ENCODE results near the gene SLX9. TPM values are rescaled to one million over a fixed set of nuclear protein-coding genes. Genes with fewer than 3 reads are reported as not detected.

The SLX9 gene
- total RNA-seq, 6 experiments from 2014 or later = 15.0 to 27.9 (median 17.1) TPM

GRCh38 chr21:44996501-44996921, 56.7 kb downstream of the SLX9 start:
- H3K27me3 ChIP-seq = no peaks in the 10 kb centered on the region
- H3K4me3 ChIP-seq = no peak overlapping the region
- WGBS (ENCODE audit: insufficient coverage, low coverage, low lambda C conversion rate, missing lambda C conversion rate) = 67% methylated on average over 1 of the region's 6 CpGs
- no peaks in the 10 kb centered on the region for H3K4me1 ChIP-seq
- TF ChIP-seq POLR2A (IDR thresholded peaks at IDR 0.05) (no peak), CTCF (IDR thresholded peaks at IDR 0.05) (no peak)
- H3K36me3 ChIP-seq = no peaks in the 10 kb centered on the region
- ATAC-seq = peak in 2 of 4 donors; percentile 31 to 40
- H3K9me3 ChIP-seq = no peaks in the 10 kb centered on the region
- intact Hi-C loops (cut with DNase I) = no loop called here
- no peak overlapping the region for H3K27ac ChIP-seq
- peak in 1 of 3 donors; percentile 57 for DNase-seq

DNA sequence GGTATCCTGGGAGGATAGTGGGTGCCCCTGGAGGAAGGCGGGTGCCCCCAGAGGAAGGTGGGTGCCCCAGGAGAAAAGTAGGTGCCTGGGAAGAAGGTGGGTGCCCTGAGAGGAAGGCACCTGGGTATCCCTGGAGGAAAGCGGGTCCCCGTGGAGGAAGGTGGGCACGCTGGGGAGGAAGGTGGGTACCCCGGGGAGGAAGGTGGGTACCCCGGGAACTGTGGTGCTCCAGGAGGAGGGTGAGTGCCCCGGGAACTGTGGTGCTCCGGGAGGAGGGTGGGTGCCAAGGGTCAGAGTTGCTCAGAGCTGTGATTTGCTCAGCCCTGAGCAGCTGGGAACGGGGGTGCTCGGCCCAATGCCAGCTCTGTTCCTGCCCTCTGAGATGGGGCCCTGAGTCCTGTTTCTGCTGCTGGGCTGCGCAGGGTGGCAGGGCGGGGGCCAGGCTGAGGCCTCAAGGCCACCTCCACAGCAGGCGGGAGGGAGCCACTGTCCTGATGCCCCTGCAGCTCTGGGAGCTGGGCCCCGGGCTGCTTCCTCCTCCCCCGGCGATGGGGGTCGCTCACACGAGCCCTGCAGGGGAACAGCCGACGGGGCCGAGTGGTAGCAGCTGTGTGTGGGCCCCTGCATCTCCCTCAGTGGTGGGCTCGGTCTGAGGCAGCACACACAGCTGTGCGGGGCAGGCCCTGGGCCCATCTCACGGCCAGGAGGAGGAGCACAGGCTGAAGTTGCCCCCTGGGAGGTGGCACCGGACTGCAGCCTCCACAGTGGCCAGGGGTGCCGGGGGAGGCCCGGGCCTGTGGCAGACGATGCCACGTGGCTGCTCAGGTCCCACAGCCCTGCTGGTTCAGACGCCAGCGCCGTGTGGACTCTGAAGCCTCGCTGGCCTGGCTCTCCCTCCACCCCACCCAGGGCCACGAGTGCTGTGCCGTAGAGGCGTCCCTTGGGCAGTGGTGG, 57.4 kb downstream of the SLX9 start:
- intact Hi-C loops (cut with DNase I) = no loop called here
- Histone ChIP-seq H3K36me3 (no peaks in the 10 kb centered on the region), H3K27ac (no peak overlapping the region), H3K4me3 (no peak overlapping the region), H3K9me3 (no peaks in the 10 kb centered on the region), H3K27me3 (no peaks in the 10 kb centered on the region), H3K4me1 (no peaks in the 10 kb centered on the region)
- no peak for ATAC-seq
- TF ChIP-seq POLR2A (IDR thresholded peaks at IDR 0.05) (no peak), CTCF (IDR thresholded peaks at IDR 0.05) (no peak)
- WGBS (ENCODE audit: insufficient coverage, low coverage, low lambda C conversion rate, missing lambda C conversion rate) = 66% methylated on average over 5 of the region's 36 CpGs
- peak in 1 of 3 donors; percentile 50 for DNase-seq

DNA sequence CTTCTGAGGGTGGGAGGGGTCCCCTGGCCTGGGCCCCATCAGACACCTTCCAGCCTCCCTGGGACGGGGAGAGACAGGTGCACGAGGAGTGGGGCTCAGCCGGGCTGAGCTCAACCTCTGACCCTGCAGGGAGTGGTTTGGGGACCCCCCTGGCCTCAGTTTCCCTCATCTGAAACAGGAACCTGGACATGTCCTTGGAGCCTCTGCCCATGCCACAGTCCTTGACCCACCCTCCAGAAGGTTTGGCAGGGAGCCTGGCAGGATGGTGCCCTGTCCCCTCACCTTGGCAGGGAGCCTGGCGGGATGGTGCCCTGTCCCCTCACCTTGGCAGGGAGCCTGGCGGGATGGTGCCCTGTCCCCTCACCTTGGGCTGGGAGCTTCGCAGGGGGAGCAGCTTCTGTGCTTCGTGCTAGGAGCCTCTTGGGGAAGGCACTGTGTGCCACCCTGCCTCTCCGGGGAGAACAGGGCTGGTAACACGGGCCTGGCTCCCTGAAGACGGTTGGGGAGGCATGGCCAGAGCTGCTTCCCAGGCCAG, 58.3 kb downstream of the SLX9 start:
- intact Hi-C loops (cut with DNase I) = no loop called here
- no peaks in the 10 kb centered on the region for H3K36me3 ChIP-seq
- no peak overlapping the region for H3K27ac ChIP-seq
- ATAC-seq = no peak
- no peaks in the 10 kb centered on the region for H3K4me1 ChIP-seq
- H3K4me3 ChIP-seq = no peak overlapping the region
- TF ChIP-seq POLR2A (IDR thresholded peaks at IDR 0.05) = no peak
- no peak for TF ChIP-seq CTCF (IDR thresholded peaks at IDR 0.05)
- peak in 2 of 3 donors; percentile 13 to 17 for DNase-seq
- H3K9me3 ChIP-seq = no peaks in the 10 kb centered on the region
- no peaks in the 10 kb centered on the region for H3K27me3 ChIP-seq
- no CpG with 5 or more reads among the region's 10 CpGs for WGBS (ENCODE audit: insufficient coverage, low coverage, low lambda C conversion rate, missing lambda C conversion rate)

DNA sequence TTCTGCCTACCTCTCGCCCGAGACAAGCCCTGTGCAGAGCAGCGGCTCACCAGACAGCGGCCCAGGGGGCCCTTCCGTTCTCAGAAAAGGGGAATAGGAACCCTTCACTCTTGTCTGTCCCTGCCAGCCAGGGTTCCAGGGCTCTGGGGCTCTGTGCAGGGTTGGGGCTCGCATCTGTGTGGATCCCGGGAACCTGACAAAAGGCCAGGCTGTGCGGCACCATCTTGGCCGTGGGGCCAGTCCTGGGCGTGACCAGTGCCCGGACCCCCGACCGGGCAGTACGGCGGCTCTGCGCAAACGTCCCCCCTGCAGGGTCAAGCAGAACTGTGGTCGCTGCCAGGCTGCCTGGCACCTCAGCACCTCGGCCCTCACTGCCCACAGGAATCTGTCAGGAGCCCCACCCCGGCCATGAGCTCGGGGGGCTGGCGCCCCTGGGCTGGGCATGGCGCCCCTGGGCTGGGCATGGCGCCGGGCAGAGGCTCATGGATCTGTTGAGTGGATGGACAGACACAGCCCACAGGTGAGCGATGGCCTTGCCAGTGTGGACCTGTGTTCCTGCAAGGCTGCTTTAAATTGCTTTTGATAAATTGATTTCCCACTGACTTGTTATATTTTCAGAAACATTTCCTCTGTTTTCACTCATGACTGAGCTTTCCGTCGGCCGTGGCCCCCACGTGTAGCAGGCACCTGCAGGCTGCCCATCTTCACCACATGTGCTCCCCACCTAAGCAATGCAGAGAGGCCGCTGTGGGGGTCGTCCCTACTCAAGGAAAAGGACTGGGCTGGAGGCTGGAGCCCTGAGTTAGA, 59.0 kb downstream of the SLX9 start:
- Histone ChIP-seq H3K4me1 (no peaks in the 10 kb centered on the region), H3K9me3 (no peaks in the 10 kb centered on the region), H3K36me3 (no peaks in the 10 kb centered on the region), H3K4me3 (no peak overlapping the region), H3K27me3 (no peaks in the 10 kb centered on the region), H3K27ac (no peak overlapping the region)
- 56% methylated on average over 6 of the region's 32 CpGs for WGBS (ENCODE audit: insufficient coverage, low coverage, low lambda C conversion rate, missing lambda C conversion rate)
- no peak for ATAC-seq
- intact Hi-C loops (cut with DNase I) = no loop called here
- peak in 2 of 3 donors; percentile 17 to 44 for DNase-seq
- no peak for TF ChIP-seq CTCF (IDR thresholded peaks at IDR 0.05)
- TF ChIP-seq POLR2A (IDR thresholded peaks at IDR 0.05) = no peak

Data from right lobe of liver (tissue), 6 donors.